Sigmoid colon (tissue), 4 donors: ENCODE data around the gene TTLL13.
"Not testable (repeated sequence)": the region's sequence is repeated elsewhere in the genome, so short reads cannot be mapped to it uniquely, and the experiment has no call there.

Experiments used
- EP300 ChIP-seq, 4 donors: sonication (generic); formaldehyde crosslinking; IDR thresholded peaks; one replicate each; pipeline ENCODE4 v1.6.1; 2017; ENCODE audit warnings: antibody characterized with exemption in 4 of 4
- POLR2A ChIP-seq, 2 donors: fragments of 450-650 bp; IDR thresholded peaks; one replicate each; pipeline ENCODE4 v1.6.1; 2016; ENCODE audit warnings: antibody characterized with exemption in 2 of 2, mild to moderate bottlenecking in 2 of 2, moderate library complexity in 2 of 2
- POLR2AphosphoS5 ChIP-seq, 4 donors: sonication (generic); formaldehyde crosslinking; IDR thresholded peaks; one replicate each; pipeline ENCODE4 v1.6.1; 2017; ENCODE audit warnings: antibody characterized with exemption in 4 of 4
- TF ChIP-seq, protein P1 (sequence below), 4 experiments: fragments of 450-650 bp in 3 of 4; fragments of 200-600 bp in 1 of 4; IDR thresholded peaks; one replicate each; pipeline ENCODE4 v1.5.1; 2016 to 2019; ENCODE audit warnings: antibody characterized with exemption in 4 of 4, mild to moderate bottlenecking in 3 of 4, moderate library complexity in 2 of 4

DNA sequence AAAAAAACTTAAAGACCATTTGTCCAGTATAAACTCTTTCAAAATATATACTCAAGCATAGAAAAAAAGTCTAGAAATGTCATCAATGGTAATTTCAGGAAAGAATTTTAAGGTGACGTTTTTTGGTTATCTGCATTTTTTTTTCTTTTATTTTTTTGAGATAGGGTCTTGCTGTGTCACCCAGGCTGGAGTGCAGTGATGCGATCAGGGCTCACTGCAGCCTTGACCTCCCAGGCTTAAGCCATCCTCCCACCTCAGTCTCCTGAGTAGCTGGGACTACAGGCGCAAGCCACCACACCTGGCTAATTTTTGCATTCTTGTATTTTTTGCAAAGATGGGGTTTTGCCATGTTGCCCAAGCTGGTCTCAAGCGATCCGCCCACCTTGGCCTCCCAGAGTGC, 31.4 kb downstream of the TTLL13 start:
- TF ChIP-seq, protein P1, sequence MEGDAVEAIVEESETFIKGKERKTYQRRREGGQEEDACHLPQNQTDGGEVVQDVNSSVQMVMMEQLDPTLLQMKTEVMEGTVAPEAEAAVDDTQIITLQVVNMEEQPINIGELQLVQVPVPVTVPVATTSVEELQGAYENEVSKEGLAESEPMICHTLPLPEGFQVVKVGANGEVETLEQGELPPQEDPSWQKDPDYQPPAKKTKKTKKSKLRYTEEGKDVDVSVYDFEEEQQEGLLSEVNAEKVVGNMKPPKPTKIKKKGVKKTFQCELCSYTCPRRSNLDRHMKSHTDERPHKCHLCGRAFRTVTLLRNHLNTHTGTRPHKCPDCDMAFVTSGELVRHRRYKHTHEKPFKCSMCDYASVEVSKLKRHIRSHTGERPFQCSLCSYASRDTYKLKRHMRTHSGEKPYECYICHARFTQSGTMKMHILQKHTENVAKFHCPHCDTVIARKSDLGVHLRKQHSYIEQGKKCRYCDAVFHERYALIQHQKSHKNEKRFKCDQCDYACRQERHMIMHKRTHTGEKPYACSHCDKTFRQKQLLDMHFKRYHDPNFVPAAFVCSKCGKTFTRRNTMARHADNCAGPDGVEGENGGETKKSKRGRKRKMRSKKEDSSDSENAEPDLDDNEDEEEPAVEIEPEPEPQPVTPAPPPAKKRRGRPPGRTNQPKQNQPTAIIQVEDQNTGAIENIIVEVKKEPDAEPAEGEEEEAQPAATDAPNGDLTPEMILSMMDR (IDR thresholded peaks at IDR 0.05), result not testable (repeated sequence)
- TF ChIP-seq POLR2A, EP300, POLR2AphosphoS5 (IDR thresholded peaks at IDR 0.05): not testable (repeated sequence)
